ENCODE results near the gene TMEM203.
A peak's percentile ranks its signal among the peaks of the same experiment; 100 is the strongest.
"Not testable (repeated sequence)": the region's sequence is repeated elsewhere in the genome, so short reads cannot be mapped to it uniquely, and the experiment has no call there.

TMEM203 gene

DNA sequence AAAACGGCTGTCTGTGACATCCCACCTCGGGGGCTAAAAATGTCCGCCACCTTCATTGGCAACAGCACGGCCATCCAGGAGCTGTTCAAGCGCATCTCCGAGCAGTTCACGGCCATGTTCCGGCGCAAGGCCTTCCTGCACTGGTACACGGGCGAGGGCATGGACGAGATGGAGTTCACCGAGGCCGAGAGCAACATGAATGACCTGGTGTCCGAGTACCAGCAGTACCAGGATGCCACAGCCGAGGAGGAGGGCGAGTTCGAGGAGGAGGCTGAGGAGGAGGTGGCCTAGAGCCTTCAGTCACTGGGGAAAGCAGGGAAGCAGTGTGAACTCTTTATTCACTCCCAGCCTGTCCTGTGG is 37.8 kb upstream of the TMEM203 start:
- DNase-seq; in situ Hi-C loops (cut with HindIII; ENCODE audit: low pct_ligation_motif_present, low pct_unique_long_range_greater_than_20kb, low sequenced_read_pairs): not testable (repeated sequence)

DNA sequence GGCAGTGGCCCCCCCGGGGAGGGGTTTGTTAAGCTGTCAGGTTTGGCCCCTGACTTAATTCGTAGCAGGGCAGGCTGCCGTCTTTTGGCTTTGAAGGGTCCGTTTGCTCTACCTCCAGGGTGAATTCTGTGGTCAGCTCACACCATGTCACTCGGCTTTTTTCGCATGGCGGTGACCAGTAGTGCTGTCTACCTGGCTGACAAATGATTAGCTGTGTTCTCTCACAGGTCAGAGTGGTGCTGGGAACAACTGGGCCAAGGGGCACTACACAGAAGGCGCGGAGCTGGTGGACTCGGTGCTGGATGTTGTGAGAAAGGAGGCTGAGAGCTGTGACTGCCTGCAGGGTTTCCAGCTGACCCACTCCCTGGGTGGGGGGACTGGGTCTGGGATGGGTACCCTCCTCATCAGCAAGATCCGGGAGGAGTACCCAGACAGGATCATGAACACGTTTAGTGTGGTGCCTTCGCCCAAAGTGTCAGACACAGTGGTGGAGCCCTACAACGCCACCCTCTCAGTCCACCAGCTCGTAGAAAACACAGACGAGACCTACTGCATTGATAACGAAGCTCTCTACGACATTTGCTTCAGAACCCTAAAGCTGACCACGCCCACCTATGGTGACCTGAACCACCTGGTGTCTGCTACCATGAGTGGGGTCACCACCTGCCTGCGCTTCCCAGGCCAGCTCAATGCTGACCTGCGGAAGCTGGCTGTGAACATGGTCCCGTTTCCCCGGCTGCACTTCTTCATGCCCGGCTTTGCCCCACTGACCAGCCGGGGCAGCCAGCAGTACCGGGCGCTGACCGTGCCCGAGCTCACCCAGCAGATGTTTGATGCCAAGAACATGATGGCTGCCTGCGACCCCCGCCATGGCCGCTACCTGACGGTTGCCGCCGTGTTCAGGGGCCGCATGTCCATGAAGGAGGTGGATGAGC is 37.1 kb upstream of the TMEM203 start:
- DNase-seq, result no peak
- in situ Hi-C loops (cut with HindIII; ENCODE audit: low pct_ligation_motif_present, low pct_unique_long_range_greater_than_20kb, low sequenced_read_pairs), result no loop called here

DNA sequence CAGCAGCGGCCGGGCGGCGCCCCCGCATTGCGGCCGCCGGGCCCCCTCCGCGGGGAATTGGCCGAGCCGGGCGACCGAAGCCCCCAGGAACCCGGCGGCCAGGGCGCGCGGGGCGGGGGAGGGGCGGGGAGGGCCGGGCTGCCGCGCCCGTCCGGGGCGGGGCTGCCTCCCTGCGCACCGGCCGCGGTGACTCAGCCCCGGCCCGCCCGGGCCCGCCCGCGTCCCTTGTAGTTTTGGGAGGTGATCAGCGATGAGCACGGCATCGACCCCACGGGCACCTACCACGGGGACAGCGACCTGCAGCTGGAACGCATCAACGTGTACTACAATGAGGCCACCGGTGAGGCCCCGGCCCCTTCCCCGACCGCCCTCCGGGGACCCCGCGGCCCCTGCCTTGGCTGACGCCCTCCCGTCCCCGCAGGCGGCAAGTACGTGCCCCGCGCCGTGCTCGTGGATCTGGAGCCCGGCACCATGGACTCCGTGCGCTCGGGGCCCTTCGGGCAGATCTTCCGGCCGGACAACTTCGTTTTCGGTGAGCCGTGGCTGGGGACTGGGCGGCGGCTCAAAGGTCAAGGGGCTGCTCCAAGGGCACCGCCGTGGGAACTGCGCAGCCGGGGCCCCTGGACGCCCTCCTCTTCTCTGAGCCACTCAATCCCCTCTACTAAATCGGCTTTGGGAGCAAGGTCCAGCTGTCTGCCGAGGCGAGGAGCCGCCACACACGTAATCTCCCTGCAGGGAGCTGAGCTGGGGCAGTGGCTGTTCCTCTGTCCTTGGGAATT is 36.2 kb upstream of the TMEM203 start:
- peak; percentile 50 for DNase-seq
- in situ Hi-C loops (cut with HindIII; ENCODE audit: low pct_ligation_motif_present, low pct_unique_long_range_greater_than_20kb, low sequenced_read_pairs), result no loop called here

DNA sequence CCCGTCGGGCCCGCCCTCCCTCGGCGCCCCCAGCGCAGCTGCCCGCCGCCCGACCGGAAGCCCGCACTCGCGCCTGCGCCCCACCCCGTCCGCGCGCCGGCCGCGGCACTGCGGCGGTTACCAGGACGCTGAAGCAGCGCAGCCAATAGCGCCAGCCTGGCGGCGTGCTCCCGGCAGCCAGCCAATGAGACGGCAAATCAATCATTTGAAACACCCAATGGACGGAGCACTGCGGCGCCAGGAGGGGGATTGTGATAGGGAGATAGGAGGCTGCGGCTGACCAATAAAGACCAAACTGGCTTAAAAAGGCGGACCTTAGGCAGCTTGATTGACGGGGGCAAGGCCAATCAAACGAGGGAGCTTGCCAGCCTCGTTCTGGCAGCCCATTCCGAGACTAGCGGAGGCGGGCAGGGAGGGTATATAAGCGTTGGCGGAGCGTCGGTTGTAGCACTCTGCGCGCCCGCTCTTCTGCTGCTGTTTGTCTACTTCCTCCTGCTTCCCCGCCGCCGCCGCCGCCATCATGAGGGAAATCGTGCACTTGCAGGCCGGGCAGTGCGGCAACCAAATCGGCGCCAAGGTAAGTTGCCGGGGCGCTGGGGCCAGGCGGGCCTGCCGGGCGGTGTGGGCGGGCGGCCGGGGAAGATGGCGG is 35.5 kb upstream of the TMEM203 start, which contains the start of gene TUBB4B:
TUBB4B (plus strand) TSS at position 447 of the 649 bp plus-strand sequence; CDS start at position 521, 74 bp downstream.
- DNase-seq, result peak; percentile 98
- in situ Hi-C loops (cut with HindIII; ENCODE audit: low pct_ligation_motif_present, low pct_unique_long_range_greater_than_20kb, low sequenced_read_pairs), result no loop called here

DNA sequence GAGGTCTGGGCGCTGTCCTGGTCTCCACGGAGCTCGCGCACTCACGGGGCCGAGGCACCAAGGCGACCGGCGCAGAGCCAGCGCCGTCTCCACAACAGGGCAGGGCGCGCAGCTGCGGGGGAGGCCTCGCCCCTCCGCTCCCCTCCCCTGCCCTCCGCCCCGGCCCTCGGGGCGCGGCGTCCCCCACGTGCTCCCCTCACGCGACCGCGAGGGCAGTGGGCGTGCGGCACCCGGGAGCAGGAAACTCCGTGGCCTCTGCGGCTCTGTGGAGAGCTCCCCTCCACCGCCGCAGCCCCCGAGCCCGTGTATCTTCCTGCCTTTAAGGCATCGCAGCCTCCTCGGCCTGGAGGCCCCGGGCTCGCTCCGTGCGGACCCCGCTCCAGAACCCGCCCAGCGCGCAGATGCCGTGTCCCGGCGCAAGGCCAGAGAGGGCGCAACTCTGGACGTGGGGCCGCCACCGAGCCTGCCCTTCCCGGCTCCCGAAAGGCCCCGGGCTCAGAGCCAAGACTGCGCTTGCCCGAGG is 34.9 kb upstream of the TMEM203 start:
- in situ Hi-C loops (cut with HindIII; ENCODE audit: low pct_ligation_motif_present, low pct_unique_long_range_greater_than_20kb, low sequenced_read_pairs), result no loop called here
- DNase-seq, result peak; percentile 64

DNA sequence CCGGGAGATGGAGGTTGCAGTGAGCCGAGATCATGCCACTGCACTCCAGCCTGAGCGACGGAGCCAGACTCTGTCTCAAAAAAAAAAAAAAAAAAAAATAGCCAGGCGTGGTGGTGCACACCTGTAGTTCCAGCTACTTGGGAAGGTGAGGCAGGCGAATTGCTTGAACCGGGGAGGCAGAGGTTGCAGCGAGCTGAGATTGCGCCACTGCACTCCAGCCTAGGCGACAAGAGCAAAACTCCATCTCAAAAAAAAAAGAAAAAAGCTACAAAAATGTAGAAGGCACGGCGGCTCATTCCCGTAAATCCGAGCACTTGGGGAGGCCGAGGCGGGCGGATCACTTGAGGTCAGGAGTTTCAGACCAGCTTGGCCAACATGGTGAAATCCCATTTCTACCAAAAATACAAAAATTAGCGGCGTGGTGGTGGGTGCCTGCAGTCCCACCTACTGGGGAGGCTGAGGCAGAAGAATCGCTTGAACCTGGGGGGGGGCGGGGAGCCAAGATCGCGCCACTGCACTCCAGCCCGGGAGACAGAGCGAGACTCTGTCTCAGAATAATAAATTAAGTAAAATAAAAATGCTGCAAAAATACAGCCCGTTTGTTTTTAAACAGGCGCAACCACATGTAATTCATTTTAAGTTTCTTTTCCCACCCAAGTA is 34.2 kb upstream of the TMEM203 start:
- DNase-seq; in situ Hi-C loops (cut with HindIII; ENCODE audit: low pct_ligation_motif_present, low pct_unique_long_range_greater_than_20kb, low sequenced_read_pairs): not testable (repeated sequence)

DNA sequence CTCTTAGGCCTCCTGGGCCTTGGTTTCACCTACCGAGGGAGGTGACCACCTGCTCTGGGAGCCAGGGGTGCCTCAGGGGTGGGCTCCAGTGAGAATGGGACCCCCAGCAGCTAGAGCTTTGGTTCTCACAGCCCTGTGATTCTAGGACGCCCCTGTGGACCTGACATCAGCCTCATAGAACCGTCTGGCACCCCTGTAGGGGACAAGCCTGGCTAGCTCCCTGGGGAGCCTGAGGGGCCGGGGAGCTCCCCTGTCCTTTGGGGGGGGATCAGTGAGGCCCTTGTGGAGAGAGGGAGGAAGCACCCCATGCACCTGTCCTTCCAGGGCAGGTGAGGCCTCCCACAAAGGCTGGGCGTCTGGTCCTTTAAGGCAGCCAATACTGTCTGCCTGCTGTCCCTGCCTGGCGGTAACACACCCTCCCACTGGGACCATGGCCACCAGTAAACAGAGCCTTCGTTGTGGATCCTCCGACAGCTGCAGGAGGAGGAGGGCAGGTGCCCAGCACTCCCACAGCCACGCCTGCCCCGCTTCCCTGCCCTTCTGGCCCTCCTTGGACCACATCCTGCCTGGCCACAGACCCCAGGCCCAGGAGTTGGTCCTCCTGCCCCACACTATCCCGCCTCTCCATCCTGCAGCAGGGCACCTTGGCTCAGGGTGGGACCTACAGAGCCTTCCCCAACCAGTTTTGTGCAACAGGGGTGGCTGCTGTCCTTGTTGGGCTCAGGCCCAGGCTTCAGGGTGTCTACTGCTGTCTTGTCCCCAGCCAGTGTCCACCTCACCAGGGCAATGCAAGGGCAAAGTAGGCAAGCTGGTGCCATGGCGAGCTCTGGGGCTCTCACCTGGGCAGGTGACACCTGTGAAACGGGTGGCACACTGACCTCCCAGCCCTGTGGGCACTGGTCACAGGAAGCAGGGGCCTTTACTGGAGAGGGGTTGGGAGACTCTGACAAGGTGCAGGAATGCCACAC is 32.6 kb upstream of the TMEM203 start:
- in situ Hi-C loops (cut with HindIII; ENCODE audit: low pct_ligation_motif_present, low pct_unique_long_range_greater_than_20kb, low sequenced_read_pairs), result no loop called here

DNA sequence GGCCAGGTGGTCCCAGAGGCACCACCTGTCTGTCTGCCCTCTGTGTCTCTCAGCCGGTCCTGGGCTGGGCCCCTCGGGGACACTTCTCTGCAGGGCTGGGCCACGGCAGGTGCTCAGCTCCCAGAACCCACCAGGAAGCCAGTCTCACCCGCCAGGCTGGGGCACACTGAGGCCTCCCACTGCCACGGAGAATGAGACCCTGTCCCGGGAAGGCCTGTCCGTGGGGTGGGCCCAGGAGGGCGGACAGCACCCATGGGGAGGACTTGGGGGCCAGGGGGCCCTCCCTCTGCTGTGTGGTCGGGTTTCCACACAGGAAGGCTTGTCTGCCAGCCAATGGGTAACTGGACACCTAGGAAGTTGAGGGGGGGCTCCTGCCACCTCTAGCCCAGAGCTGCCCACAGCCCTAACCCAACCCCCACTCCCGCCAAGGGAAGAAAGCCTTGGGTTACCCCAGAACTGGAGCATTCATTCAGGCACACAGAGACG is 31.5 kb upstream of the TMEM203 start:
- in situ Hi-C loops (cut with HindIII; ENCODE audit: low pct_ligation_motif_present, low pct_unique_long_range_greater_than_20kb, low sequenced_read_pairs), result no loop called here
- no peak for DNase-seq

More for the DNA sequence above, 32.6 kb upstream of the TMEM203 start:
- no peak for DNase-seq

DNA sequence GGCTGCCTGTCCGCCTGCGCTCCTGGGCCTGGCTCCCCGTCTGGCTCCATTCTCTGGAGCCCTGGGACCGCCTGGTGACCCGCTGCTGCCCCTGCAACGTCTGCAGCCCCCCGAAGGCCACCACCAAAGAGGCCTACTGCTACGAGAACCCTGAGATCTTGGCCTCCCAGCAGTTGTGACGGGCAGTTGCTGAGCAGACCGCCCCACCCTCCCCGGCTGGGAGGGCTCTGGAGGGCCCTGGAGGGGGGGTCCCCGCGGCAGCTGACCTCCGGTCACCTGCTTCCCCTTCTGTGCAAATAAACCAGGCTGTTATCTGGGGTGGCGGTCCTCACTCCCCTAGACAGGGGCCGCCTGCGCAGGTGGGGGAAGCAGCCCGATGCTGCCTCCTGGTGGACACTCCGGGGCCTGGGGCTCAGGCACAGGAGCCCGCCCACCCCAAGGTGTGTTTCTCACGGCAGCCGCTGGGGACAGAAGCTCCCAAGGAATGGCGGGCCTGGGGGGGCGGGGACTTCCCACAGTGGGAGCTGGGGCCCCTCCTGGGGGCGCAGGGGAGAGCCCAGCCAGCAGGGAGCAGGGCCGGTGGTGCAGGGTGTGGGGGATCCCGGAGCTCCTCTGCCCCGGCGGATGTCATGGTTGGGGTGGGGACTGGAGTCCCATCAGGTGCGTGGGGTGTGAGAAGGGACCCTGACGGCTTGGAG is 30.9 kb upstream of the TMEM203 start:
- in situ Hi-C loops (cut with HindIII; ENCODE audit: low pct_ligation_motif_present, low pct_unique_long_range_greater_than_20kb, low sequenced_read_pairs), result no loop called here

DNA sequence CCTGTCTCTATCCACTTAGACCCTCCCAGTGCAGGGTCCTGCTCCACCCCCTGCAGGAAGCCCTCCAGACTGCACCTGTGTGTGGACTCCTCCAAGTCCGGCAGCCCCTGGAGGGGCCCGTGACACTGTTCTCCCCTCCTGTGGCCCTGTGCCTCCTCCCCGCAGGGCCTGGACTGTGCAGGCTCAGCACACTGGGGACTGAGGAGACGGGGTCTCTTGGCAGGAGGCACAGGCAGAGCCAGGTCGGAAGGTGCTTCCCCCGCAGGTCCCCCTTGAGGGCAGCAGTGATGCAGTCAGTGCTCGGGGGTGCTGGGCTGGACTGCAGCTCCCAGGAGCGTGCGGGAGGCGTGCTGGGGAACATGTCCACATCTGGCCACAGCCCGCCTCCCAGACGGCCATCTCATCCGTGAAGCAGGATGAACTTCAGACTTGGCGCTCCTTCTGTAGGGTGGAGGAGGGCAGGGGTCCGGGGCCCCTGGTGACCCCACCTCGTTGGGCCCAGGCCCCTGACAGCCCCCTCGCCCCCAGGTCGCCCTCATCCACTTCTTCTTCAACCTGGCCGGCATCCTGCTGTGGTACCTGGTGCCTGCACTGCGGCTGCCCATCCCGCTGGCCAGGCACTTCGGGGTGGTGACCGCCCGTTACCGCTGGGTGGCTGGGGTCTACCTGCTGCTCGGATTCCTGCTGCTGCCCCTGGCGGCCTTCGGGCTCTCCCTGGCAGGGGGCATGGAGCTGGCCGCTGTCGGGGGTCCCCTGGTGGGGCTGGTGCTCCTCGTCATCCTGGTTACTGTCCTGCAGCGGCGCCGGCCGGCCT is 30.2 kb upstream of the TMEM203 start:
- no peak for DNase-seq
- in situ Hi-C loops (cut with HindIII; ENCODE audit: low pct_ligation_motif_present, low pct_unique_long_range_greater_than_20kb, low sequenced_read_pairs), result no loop called here

More for the DNA sequence above, 30.9 kb upstream of the TMEM203 start:
- peak; percentile 75 for DNase-seq

DNA sequence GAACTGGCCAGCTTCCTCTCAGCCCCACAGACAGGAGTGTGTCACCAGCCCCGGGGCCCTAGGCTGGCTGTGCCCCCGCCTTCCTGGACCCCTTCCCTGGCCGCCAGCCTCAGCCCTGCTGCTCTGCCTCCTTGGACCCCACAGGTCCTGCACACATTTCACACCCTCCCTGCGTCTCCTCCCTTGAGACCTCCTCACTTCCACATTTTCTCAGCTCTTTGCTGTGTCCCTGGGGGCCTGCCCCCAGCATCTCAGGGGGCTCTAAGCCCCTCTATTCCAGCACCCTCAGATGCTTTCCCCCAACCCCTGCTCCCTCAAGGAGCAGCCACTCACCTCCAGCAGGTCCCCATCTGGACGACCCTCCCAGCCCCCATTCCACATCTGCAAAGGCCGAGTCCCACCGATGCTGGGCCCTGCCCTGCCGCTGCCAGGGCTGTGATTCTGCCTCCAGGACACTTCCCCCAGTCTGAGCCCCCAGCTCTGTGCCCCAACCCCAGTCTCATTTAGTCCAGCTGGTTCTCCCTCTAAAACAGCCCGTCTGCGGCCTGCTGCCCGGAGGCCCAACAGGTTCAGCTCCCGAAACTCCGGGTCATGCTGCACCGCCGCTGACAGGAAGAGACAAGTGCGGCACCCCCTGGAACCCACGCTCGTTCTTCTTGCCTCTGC is 29.4 kb upstream of the TMEM203 start:
- DNase-seq, result no peak
- in situ Hi-C loops (cut with HindIII; ENCODE audit: low pct_ligation_motif_present, low pct_unique_long_range_greater_than_20kb, low sequenced_read_pairs), result no loop called here

DNA sequence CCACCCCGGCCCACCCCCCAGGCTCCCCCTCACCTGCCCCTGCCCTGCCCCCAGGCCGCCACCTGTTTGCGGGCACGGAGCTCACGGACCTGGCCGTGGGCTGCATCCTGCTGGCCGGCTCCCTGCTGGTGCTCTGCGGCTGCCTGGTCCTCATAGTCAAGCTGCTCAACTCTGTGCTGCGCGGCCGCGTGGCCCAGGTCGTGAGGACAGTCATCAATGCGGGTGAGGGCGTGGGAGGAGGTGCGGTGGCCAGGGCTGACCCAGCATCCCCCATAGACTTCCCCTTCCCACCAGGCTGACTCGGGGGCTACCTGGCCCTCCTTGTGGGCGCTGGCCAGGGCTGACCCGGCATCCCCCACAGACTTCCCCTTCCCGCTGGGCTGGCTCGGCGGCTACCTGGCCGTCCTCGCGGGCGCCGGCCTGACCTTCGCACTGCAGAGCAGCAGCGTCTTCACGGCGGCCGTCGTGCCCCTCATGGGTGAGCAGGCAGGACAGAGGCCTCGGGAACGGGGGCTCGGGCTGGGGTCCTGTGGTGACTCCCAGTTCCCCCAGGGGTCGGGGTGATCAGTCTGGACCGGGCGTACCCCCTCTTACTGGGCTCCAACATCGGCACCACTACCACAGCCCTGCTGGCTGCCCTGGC is 28.7 kb upstream of the TMEM203 start:
- in situ Hi-C loops (cut with HindIII; ENCODE audit: low pct_ligation_motif_present, low pct_unique_long_range_greater_than_20kb, low sequenced_read_pairs), result no loop called here
- no peak for DNase-seq

DNA sequence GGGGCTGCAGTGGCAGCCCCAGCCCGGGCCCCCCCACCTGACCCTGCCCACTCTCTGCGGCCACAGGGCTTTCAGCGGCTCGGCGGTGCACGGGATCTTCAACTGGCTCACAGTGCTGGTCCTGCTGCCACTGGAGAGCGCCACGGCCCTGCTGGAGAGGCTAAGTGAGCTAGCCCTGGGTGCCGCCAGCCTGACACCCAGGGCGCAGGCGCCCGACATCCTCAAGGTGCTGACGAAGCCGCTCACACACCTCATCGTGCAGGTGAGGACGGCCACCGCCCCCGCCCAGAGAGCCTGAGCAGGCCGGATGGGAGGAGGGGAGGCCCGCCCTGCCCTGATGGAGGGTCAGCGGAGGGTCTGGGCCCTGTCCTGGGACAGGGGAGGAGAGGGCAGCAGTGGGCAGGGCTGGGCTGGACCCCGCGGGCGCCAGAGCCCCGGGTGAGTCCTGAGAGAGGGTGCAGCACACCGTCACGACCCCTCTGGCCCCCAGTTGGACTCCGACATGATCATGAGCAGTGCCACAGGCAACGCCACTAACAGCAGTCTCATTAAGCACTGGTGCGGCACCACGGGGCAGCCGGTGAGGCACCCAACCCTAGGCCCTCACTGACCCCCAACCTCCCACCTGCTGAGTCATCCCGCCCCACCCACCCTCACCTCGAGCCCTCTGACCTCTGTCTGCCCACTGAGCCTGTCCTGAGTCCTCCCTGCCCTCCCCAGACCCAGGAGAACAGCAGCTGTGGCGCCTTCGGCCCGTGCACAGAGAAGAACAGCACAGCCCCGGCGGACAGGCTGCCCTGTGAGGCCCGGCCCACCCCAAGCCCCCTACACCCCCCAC is 27.9 kb upstream of the TMEM203 start:
- DNase-seq, result no peak
- in situ Hi-C loops (cut with HindIII; ENCODE audit: low pct_ligation_motif_present, low pct_unique_long_range_greater_than_20kb, low sequenced_read_pairs), result no loop called here

DNA sequence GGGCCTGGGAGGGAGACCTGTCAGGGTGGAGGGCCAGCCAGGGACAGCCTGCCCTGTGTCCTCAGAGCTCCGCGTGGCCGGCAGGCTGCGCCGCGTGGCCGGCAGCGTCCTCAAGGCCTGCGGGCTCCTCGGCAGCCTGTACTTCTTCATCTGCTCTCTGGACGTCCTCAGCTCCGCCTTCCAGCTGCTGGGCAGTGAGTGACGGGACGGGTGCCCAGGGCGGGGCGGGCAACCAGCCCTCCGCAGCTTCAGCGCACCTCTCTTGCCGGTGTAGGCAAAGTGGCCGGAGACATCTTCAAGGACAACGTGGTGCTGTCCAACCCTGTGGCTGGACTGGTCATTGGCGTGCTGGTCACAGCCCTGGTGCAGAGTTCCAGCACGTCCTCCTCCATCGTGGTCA is 27.1 kb upstream of the TMEM203 start:
- in situ Hi-C loops (cut with HindIII; ENCODE audit: low pct_ligation_motif_present, low pct_unique_long_range_greater_than_20kb, low sequenced_read_pairs), result no loop called here
- DNase-seq, result no peak
